ENCODE results near the gene ASPSCR1.

GRCh38 chr17:82020572-82021106, 43.2 kb downstream of the ASPSCR1 start:
- TF ChIP-seq EP300 (IDR thresholded peaks at IDR 0.05) = no peak
- no peak for TF ChIP-seq POLR2AphosphoS5 (IDR thresholded peaks at IDR 0.05)
